ENCODE results near the gene PCDH9. TPM values are rescaled to one million over a fixed set of nuclear protein-coding genes. Genes with fewer than 3 reads are reported as not detected.

Gene PCDH9
- total RNA-seq, 2 donors from 2014 or later: 0.44 to 1.0 TPM

DNA sequence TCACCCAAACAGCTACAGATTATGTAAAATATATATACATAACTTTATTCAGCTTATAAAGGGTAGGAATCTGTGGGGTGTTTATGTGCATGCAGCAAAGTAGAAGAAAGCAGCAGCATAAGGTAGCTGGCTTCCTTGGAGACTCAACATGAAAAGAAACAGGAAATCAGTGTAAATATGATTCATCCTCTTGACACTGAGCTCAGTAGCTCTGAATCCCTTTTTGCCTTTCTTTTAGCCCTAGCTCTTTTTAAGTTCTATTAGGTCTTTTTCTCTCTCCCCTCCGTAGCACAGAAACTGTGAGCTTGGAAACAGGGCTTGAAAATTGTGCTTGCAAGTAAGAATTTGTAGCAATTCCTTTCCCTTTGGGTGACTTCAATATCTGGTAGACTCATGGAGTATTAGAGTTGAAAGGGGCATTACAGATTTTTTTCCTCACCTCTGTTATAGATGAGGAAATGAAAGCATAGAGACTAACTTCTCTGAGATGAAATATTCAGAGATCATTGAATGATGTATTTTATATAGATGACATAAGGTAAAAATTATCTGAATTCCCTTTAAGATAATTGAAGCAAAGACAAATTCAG is 314.4 kb downstream of the PCDH9 start:
- Histone ChIP-seq H3K9me3 (no peaks in the 10 kb centered on the region), H3K9ac (ENCODE audit: low read depth in 2 of 2, low read length in 2 of 2) (no peak overlapping the region), H3K4me1 (no peaks in the 10 kb centered on the region), H3K27me3 (no peaks in the 10 kb centered on the region), H3K27ac (no peak overlapping the region), H3K4me3 (no peak overlapping the region), H3K36me3 (no peaks in the 10 kb centered on the region)
- no peak for DNase-seq
- intact Hi-C loops (cut with DNase I): no loop called here
- TF ChIP-seq, protein P1, sequence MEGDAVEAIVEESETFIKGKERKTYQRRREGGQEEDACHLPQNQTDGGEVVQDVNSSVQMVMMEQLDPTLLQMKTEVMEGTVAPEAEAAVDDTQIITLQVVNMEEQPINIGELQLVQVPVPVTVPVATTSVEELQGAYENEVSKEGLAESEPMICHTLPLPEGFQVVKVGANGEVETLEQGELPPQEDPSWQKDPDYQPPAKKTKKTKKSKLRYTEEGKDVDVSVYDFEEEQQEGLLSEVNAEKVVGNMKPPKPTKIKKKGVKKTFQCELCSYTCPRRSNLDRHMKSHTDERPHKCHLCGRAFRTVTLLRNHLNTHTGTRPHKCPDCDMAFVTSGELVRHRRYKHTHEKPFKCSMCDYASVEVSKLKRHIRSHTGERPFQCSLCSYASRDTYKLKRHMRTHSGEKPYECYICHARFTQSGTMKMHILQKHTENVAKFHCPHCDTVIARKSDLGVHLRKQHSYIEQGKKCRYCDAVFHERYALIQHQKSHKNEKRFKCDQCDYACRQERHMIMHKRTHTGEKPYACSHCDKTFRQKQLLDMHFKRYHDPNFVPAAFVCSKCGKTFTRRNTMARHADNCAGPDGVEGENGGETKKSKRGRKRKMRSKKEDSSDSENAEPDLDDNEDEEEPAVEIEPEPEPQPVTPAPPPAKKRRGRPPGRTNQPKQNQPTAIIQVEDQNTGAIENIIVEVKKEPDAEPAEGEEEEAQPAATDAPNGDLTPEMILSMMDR (IDR thresholded peaks at IDR 0.05): no peak

DNA sequence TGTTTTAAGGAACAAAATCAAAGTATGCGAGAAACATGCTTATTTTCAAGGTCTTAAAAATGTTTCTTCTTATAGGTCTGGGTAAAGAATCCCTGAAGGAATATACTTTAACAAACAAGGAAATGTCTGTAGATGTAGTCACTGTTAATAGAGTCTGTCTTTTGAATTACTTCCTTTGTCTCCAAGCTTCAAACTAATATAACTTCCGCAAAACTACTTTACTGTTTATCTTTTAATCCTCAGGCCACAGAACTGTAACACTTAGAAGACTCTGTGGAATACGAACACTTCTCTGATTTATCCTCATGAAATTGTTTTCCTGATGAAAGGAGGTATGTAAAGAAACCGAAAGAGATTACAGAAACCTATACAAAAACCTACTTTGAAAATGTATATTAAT is 316.0 kb downstream of the PCDH9 start:
- TF ChIP-seq, protein P1 (IDR thresholded peaks at IDR 0.05): no peak
- no peaks in the 10 kb centered on the region for H3K4me1 ChIP-seq
- no peak overlapping the region for H3K4me3 ChIP-seq
- intact Hi-C loops (cut with DNase I): no loop called here
- H3K27me3 ChIP-seq: no peaks in the 10 kb centered on the region
- H3K9ac ChIP-seq (ENCODE audit: low read depth in 2 of 2, low read length in 2 of 2): no peak overlapping the region
- no peak overlapping the region for H3K27ac ChIP-seq
- no peaks in the 10 kb centered on the region for H3K36me3 ChIP-seq
- DNase-seq: no peak
- no peaks in the 10 kb centered on the region for H3K9me3 ChIP-seq

GRCh38 chr13:66911411-66911939 is 318.7 kb downstream of the PCDH9 start:
- H3K27ac ChIP-seq: no peak overlapping the region
- no peaks in the 10 kb centered on the region for H3K36me3 ChIP-seq
- DNase-seq: no peak
- no peak overlapping the region for H3K9ac ChIP-seq (ENCODE audit: low read depth in 2 of 2, low read length in 2 of 2)
- H3K27me3 ChIP-seq: no peaks in the 10 kb centered on the region
- H3K4me3 ChIP-seq: no peak overlapping the region
- TF ChIP-seq, protein P1 (IDR thresholded peaks at IDR 0.05): no peak
- no peaks in the 10 kb centered on the region for H3K9me3 ChIP-seq
- intact Hi-C loops (cut with DNase I): no loop called here
- H3K4me1 ChIP-seq: no peaks in the 10 kb centered on the region

- intact Hi-C loops (cut with DNase I): no loop called here
- no peak for DNase-seq
- TF ChIP-seq, protein P1 (IDR thresholded peaks at IDR 0.05): no peak
- Histone ChIP-seq H3K4me3 (no peak overlapping the region), H3K9me3 (no peaks in the 10 kb centered on the region), H3K9ac (ENCODE audit: low read depth in 2 of 2, low read length in 2 of 2) (no peak overlapping the region), H3K4me1 (no peaks in the 10 kb centered on the region), H3K27me3 (no peaks in the 10 kb centered on the region), H3K36me3 (no peaks in the 10 kb centered on the region), H3K27ac (no peak overlapping the region)
Measured at GRCh38 chr13:66899955-66900354, 330.2 kb downstream of the PCDH9 start.

DNA sequence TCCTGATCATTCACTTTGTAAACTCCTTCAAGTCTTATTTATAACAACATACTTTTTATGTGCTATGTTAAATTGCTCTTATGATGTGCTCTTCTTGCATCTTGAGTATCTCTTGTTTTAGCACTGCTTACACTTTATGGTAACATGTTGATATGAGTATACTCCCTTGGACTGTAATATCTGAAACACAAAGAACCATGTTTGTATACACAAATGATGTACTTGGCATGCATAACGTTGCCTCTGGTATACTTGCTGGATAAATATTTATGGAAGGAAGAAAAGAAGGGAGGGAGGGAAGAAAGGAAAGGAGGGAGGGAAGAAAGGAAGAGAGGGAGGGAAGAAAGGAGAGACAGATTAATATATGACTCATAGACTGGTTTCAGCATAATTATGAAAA is 333.2 kb downstream of the PCDH9 start:
- H3K27ac ChIP-seq: no peak overlapping the region

More for the DNA sequence above, 333.2 kb downstream of the PCDH9 start:
- intact Hi-C loops (cut with DNase I): no loop called here
- TF ChIP-seq, protein P1 (IDR thresholded peaks at IDR 0.05): no peak
- Histone ChIP-seq H3K27me3 (no peaks in the 10 kb centered on the region), H3K9ac (ENCODE audit: low read depth in 2 of 2, low read length in 2 of 2) (no peak overlapping the region), H3K4me3 (no peak overlapping the region), H3K36me3 (no peaks in the 10 kb centered on the region), H3K4me1 (no peaks in the 10 kb centered on the region), H3K9me3 (no peaks in the 10 kb centered on the region)
- DNase-seq: no peak
